DOHH2 (cell line): ENCODE measurements around the gene ADCY7.

ENCODE experiments used
- CTCF ChIP-seq: fragments of 200-600 bp; sonication (generic); IDR thresholded peaks from one replicate; pipeline ENCODE4 v1.5.1; 2014; ENCODE audit warnings: antibody characterized with exemption, mild to moderate bottlenecking, low read depth, low read length; ENCODE audit not compliant: poor library complexity, severe bottlenecking
- EZH2phosphoT487 ChIP-seq: fragments of 200-600 bp; sonication (generic); IDR thresholded peaks from 2 replicates; pipeline ENCODE4 v1.6.1; 2017; ENCODE audit warnings: borderline replicate concordance, mild to moderate bottlenecking, antibody characterized with exemption, low read length, moderate library complexity, mixed read lengths

GRCh38 chr16:50309527-50310307 is 43.4 kb downstream of the ADCY7 start:
- no peak for TF ChIP-seq CTCF
- TF ChIP-seq EZH2phosphoT487: no peak
